HepG2 (cell line): Measurements from ENCODE around the gene BCL11B.

Experiments
- ATF3 ChIP-seq: sonication (generic); formaldehyde crosslinking; IDR thresholded peaks from 2 replicates; pipeline ENCODE4 v1.4.0; 2020; ENCODE audit warnings: missing genetic modification reagents
- BHLHE40 ChIP-seq: IDR thresholded peaks from 2 replicates; pipeline ENCODE4 v1.6.1; 2011; ENCODE audit warnings: low read length, improper control_type of control experiment
- CTCF ChIP-seq: sonication (generic); formaldehyde crosslinking; IDR thresholded peaks from 2 replicates; pipeline ENCODE4 v1.5.0; 2020; ENCODE audit warnings: mild to moderate bottlenecking, missing genetic modification reagents, moderate library complexity
- EP300 ChIP-seq, 3 experiments: sonication (generic) in 1 of 3; formaldehyde crosslinking in 1 of 3; IDR thresholded peaks; 2 replicates each; pipeline versions ENCODE4 v1.5.1 to v1.6.1; 2011 to 2020; ENCODE audit warnings: low read depth in 2 of 3, low read length in 2 of 3, borderline replicate concordance in 1 of 3, improper control_type of control experiment in 1 of 3, mild to moderate bottlenecking in 1 of 3, missing genetic modification reagents in 1 of 3, moderate library complexity in 1 of 3
- FOXJ3 ChIP-seq: sonication (generic); formaldehyde crosslinking; IDR thresholded peaks from 2 replicates; pipeline ENCODE4 v1.4.0; 2020; ENCODE audit warnings: missing genetic modification reagents, mild to moderate bottlenecking, borderline replicate concordance
- JUNB ChIP-seq: sonication (generic); formaldehyde crosslinking; IDR thresholded peaks from 2 replicates; pipeline ENCODE4 v1.8.0; 2022; ENCODE audit warnings: missing genetic modification reagents, mild to moderate bottlenecking, borderline replicate concordance
- MYNN ChIP-seq: sonication (generic); formaldehyde crosslinking; IDR thresholded peaks from 2 replicates; pipeline ENCODE4 v1.4.0; 2020; ENCODE audit warnings: mild to moderate bottlenecking, low read depth, missing genetic modification reagents
- PHF21A ChIP-seq: sonication (generic); formaldehyde crosslinking; IDR thresholded peaks from 2 replicates; pipeline ENCODE4 v1.5.0; 2020; ENCODE audit warnings: mild to moderate bottlenecking, missing genetic modification reagents
- RBAK ChIP-seq: sonication (generic); formaldehyde crosslinking; IDR thresholded peaks from 2 replicates; pipeline ENCODE4 v1.5.1; 2020; ENCODE audit warnings: mild to moderate bottlenecking, missing genetic modification reagents
- TAF1 ChIP-seq: sonication (generic); formaldehyde crosslinking; IDR thresholded peaks from 2 replicates; pipeline ENCODE4 v1.4.0; 2020; ENCODE audit warnings: missing genetic modification reagents
- TBP ChIP-seq: sonication (generic); formaldehyde crosslinking; IDR thresholded peaks from 2 replicates; pipeline ENCODE4 v1.5.0; 2020; ENCODE audit warnings: missing genetic modification reagents
- TF ChIP-seq, protein P1 (sequence below): sonication (generic); formaldehyde crosslinking; IDR thresholded peaks from 2 replicates; pipeline ENCODE4 v1.4.0; 2020; ENCODE audit warnings: missing genetic modification reagents

DNA sequence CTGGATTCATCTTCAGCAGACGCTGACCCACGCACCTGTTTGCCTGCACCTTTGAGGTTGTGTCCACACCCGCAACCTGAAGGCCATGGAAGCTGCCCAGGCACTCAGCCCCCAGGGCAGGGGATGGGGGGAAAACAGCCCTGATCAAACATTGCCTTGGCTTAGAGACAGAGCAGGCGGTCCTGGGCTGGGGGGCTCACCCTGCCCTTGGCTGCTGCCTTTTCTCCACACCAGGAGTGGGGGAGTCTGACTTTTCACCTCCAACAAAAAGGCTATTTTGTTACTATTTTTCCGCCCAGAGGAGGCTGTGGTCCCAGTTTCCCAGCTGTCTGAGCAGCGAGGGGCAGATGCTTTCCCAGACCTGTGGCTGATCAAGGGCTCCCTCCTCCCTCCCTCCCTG lies 24.2 kb downstream of the BCL11B start:
- TF ChIP-seq CTCF (CRISPR knock-in tag) (no peak), BHLHE40 (no peak), EP300 (IDR thresholded peaks at IDR 0.05; ENCODE audit: low read depth in 2 of 2, low read length in 2 of 2) (no peak), EP300 (CRISPR knock-in tag; IDR thresholded peaks at IDR 0.05; ENCODE audit: borderline replicate concordance) (no peak), JUNB (CRISPR knock-in tag) (no peak), TBP (CRISPR knock-in tag) (no peak), TAF1 (CRISPR knock-in tag) (no peak), FOXJ3 (CRISPR knock-in tag) (no peak), PHF21A (CRISPR knock-in tag) (no peak), RBAK (CRISPR knock-in tag) (no peak), ATF3 (CRISPR knock-in tag) (no peak), MYNN (CRISPR knock-in tag) (no peak)
- TF ChIP-seq, protein P1, sequence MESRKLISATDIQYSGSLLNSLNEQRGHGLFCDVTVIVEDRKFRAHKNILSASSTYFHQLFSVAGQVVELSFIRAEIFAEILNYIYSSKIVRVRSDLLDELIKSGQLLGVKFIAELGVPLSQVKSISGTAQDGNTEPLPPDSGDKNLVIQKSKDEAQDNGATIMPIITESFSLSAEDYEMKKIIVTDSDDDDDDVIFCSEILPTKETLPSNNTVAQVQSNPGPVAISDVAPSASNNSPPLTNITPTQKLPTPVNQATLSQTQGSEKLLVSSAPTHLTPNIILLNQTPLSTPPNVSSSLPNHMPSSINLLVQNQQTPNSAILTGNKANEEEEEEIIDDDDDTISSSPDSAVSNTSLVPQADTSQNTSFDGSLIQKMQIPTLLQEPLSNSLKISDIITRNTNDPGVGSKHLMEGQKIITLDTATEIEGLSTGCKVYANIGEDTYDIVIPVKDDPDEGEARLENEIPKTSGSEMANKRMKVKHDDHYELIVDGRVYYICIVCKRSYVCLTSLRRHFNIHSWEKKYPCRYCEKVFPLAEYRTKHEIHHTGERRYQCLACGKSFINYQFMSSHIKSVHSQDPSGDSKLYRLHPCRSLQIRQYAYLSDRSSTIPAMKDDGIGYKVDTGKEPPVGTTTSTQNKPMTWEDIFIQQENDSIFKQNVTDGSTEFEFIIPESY (CRISPR knock-in tag), result no peak
